GM21825 (cell line): ENCODE measurements around the gene HES5.

Experiments
- ATAC-seq: cut with Tn5 transposase; IDR thresholded peaks from one replicate; pipeline ENCODE4 v1.9.1; 2021; ENCODE audit warnings: mild to moderate bottlenecking, moderate library complexity; ENCODE audit not compliant: unreplicated experiment

The HES5 gene

GRCh38 chr1:2483026-2483425 lies 47.0 kb downstream of the HES5 start:
- ATAC-seq, result no peak

- ATAC-seq, result no peak
Measured at GRCh38 chr1:2482588-2482987, 47.5 kb downstream of the HES5 start.

- no peak for ATAC-seq
Measured at GRCh38 chr1:2481885-2482284, 48.2 kb downstream of the HES5 start.

- ATAC-seq, result no peak
Measured at GRCh38 chr1:2480986-2481364, 49.1 kb downstream of the HES5 start.

GRCh38 chr1:2480236-2480985 lies 49.7 kb downstream of the HES5 start:
- ATAC-seq, result no peak

GRCh38 chr1:2479618-2480017 lies 50.4 kb downstream of the HES5 start:
- no peak for ATAC-seq

- no peak for ATAC-seq
Measured at GRCh38 chr1:2479186-2479585, 50.9 kb downstream of the HES5 start.
